ENCODE measurements around the gene SEMA3B.

GRCh38 chr3:50319181-50319893 is 50.4 kb downstream of the SEMA3B start:
- TF ChIP-seq CTCF (IDR thresholded peaks at IDR 0.05) = no peak
- no peak for TF ChIP-seq POLR2A (IDR thresholded peaks at IDR 0.05)
